ENCODE results near the gene OPALIN.

DNA sequence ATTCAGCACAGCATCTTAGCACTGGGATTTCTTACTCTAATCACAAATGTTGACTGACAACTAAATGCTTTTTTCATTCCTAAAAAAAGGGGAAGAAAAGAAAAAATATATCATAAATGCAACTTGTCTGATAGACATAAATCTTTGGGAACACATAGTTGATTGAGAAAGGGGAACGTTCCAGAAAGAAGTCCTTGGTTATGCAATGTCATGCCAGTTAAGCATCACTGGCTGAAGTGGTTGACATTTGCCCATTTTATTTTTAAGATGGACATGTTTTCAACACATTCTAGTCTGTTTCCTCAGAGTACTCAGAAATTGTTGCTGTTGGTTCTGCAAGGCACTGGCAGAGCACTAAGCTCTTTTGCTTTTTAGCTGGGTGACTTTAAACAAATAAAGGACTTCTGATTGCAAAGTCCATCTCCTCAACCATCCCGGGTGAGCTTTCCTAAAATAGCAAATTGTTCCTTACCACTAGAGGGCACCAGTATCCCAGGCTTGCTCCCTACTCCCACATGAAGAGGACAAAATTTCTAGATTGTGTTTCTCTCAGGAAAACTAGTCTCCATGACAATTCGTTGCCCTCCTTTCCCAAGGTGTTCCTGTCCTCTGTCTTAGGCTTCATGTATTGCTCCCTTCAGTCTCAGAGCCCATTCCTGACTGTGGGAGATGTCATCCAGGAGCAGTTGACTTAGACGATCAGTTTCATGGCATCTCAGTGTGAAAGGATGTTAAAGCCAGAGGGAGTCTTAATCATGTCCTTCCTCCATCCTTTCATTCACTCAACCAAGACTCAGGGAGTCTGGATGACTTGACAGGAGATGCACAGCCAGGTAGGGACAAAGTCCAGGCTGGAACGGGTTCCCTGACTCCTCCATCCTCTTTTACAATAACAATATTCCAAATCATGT, 23.9 kb downstream of the OPALIN start:
- TF ChIP-seq POLR2AphosphoS5 (IDR thresholded peaks at IDR 0.05; ENCODE audit: borderline replicate concordance, low read depth, low read length) (no peak), EZH2 (IDR thresholded peaks at IDR 0.05) (no peak), FOXP2 (optimal IDR thresholded peaks at IDR 0.05; ENCODE audit: control extremely low read depth, extremely low read length, insufficient read depth) (no peak)

Data from SK-N-MC (cell line).